Coronary artery (tissue), 2 donors: Measurements from ENCODE around the gene PRIMPOL.
"Not testable (repeated sequence)": the region's sequence is repeated elsewhere in the genome, so short reads cannot be mapped to it uniquely, and the experiment has no call there.

Source experiments
- DNase-seq: peaks from one replicate; pipeline ENCODE4 v3.0.0-alpha.2; 2017; ENCODE audit warnings: low spot score
- H3K27ac ChIP-seq, 2 donors: fragments of 200-600 bp; sonication (generic); one replicate each; pipeline ENCODE4 v1.5.1; 2016 to 2019
- H3K4me3 ChIP-seq: fragments of 200-600 bp; sonication (generic); 2 replicates; pipeline ENCODE4 v1.5.1; 2016; ENCODE audit warnings: mild to moderate bottlenecking, moderate library complexity
- TF ChIP-seq, protein P1 (sequence below): fragments of 200-600 bp; sonication (generic); IDR thresholded peaks from one replicate; pipeline ENCODE4 v1.5.1; 2019; ENCODE audit warnings: antibody characterized with exemption

Gene PRIMPOL

DNA sequence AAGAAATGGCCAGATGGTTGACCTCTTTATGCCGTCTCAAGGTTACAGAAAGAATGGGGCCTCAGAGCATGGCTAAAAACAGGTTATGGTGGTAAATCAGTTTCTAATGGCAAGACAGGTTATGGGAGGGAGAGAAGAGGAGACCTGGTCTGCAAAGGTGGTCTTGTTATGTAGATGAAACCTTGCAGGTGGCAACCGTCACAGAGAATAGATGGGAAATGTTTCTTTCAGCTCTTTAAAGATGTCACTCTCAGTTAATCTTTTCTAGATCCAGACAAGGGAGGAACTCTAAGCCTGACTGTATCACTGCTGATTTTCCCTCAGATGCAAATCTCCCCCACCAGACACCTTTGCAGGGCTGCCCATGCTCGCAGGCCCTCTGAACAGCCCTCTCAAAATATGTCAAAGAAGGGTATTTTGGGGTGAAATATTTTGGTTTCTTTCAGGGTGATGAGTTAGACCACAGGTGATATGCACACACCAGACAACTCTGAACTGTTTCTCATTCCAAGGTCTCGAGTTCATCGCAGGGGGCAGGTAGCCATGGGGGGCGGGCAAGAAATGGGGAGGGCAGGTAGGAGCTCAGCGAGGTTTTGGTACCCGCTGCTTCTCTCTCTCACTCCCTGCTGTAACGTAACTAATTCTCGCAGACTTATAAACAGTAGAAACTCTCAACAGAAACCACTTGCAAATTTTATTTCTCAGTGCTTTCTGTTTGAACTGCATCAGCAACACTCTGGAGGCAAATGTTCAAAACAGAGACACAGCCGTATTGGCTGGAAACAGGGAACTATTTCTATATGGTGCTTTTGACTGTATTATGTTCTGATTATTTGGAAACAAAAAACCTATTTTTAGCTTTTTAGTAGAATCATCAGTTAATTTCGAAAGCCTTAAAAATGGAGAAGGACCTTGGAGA is 32.6 kb upstream of the PRIMPOL start:
- TF ChIP-seq, protein P1, sequence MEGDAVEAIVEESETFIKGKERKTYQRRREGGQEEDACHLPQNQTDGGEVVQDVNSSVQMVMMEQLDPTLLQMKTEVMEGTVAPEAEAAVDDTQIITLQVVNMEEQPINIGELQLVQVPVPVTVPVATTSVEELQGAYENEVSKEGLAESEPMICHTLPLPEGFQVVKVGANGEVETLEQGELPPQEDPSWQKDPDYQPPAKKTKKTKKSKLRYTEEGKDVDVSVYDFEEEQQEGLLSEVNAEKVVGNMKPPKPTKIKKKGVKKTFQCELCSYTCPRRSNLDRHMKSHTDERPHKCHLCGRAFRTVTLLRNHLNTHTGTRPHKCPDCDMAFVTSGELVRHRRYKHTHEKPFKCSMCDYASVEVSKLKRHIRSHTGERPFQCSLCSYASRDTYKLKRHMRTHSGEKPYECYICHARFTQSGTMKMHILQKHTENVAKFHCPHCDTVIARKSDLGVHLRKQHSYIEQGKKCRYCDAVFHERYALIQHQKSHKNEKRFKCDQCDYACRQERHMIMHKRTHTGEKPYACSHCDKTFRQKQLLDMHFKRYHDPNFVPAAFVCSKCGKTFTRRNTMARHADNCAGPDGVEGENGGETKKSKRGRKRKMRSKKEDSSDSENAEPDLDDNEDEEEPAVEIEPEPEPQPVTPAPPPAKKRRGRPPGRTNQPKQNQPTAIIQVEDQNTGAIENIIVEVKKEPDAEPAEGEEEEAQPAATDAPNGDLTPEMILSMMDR, result no peak
- H3K27ac ChIP-seq, result no peak overlapping the region
- no peak overlapping the region for H3K4me3 ChIP-seq
- no peak for DNase-seq

DNA sequence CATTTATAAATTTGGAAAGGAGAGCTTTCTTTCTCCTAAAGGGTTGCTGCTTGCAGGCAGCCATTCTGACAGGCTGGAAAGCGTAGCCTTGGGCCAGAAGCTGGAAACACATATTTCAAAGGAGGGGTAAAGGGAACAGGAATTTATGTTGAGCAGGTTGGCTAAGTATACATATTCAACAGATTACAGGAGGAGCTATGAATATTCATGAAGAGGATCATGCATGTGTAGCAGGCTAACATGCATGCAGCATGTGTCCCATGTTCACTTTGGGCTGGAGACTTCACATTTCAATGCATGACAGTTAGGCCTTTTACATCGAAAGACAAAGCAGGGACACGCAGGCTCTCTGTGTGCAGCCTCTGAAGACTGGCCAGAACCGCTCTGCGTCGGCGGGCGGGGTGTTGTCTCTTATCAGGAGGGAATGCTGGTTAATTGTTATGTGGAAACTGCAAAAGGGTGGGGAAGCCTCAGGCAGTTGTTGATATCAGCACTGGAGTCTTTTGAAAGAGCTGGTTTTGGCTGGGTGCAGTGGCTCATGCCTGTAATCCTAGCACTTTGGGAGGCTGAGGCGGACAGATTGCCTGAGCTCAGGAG is 31.8 kb upstream of the PRIMPOL start:
- H3K27ac ChIP-seq, result no peak overlapping the region
- H3K4me3 ChIP-seq, result no peak overlapping the region
- TF ChIP-seq, protein P1, result no peak
- no peak for DNase-seq

DNA sequence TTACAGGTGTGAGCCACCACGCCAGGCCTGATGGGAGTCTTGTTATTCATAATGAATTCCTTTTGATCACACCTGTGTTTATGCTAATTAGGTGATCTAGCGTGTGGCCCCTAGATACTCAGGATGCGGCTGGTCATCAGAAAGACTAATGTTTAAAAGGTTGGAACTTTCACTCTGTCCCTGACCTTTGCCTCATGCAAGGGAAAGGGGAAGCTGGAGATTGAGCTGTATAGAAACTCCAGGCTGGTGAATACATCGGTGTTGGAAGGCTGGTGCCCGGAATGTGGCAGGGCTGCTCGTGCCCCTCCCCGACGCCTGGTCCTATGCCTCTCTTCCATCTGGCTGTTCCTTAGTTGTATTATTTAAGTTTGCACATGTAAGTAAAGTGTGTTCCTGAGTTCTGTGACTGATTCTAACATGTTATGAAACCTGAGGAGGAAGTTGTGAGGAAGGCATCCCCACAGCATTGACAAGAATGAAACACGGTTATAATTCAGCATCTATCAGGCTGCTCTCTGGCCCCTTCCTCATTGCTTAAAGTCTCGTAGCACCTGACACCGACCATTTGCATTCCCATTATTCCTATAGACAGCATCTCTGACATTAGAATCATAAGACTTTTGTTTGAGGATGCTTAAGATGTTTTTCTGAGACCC is 29.2 kb upstream of the PRIMPOL start:
- no peak overlapping the region for H3K27ac ChIP-seq
- H3K4me3 ChIP-seq, result no peak overlapping the region
- TF ChIP-seq, protein P1, result no peak
- DNase-seq, result no peak

DNA sequence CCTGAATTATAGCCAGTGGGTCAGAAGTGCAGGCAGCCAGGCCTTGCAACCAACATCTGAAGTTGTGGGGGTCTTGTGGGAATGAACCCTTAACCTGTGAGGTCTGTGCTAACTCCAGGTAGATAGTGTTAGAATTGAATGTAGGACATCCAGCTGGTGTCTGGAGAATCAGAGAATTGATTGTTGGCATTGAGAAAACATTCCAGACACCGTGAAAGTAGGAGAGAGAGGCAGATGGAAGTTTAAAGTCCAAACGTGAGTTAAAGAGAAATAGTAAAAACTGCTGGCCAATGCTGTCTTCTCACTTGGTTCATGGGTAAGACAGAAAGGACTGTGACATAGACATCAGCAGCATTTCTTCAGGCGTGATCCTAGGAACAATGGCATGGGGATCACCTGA is 28.0 kb upstream of the PRIMPOL start:
- TF ChIP-seq, protein P1, result no peak
- no peak overlapping the region for H3K4me3 ChIP-seq
- DNase-seq, result no peak
- no peak overlapping the region for H3K27ac ChIP-seq

DNA sequence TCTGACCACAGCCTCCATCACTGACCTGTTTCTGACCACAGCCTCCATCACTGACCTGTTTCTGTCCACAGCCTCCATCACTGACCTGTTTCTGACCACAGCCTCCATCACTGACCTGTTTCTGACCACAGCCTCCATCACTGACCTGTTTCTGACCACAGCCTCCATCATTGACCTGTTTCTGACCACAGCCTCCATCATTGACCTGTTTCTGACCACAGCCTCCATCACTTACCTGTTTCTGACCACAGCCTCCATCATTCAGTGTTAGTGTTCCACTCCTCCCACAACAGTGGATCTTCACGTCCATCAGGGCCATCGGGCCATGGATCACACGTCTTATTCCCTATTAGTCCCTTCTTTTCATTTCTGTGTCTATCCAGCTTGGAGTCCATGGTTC is 25.0 kb upstream of the PRIMPOL start:
- H3K27ac ChIP-seq, H3K4me3 ChIP-seq, DNase-seq: not testable (repeated sequence)

DNA sequence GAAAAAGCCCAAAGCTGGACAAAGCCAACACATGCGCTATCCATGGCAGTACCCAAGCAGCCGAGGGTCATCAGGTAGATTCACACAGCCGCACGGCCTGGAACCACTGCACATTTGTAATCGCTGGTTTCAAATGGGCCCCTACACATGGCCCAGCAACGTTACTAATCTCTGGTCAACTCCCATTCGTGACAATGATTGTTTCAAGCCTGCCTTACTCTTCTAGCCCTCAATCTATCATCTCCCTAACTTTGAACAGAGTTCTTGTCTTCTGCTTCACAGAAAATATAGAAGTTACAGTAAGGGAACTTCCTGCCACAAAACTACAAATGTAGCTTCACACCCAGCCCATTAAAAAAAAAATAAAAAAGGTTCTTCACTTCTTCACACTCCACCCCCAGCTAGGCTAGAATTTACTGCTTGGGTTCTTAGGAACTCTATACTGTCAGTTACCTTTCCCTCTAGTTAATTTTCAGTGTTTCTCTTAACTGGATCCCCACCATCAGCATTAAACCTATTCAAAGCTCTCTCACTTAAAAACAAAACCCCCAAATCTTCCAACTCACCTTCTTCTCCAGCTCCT is 24.5 kb upstream of the PRIMPOL start:
- H3K4me3 ChIP-seq, result no peak overlapping the region
- DNase-seq, result no peak
- TF ChIP-seq, protein P1, result no peak
- H3K27ac ChIP-seq, result no peak overlapping the region

DNA sequence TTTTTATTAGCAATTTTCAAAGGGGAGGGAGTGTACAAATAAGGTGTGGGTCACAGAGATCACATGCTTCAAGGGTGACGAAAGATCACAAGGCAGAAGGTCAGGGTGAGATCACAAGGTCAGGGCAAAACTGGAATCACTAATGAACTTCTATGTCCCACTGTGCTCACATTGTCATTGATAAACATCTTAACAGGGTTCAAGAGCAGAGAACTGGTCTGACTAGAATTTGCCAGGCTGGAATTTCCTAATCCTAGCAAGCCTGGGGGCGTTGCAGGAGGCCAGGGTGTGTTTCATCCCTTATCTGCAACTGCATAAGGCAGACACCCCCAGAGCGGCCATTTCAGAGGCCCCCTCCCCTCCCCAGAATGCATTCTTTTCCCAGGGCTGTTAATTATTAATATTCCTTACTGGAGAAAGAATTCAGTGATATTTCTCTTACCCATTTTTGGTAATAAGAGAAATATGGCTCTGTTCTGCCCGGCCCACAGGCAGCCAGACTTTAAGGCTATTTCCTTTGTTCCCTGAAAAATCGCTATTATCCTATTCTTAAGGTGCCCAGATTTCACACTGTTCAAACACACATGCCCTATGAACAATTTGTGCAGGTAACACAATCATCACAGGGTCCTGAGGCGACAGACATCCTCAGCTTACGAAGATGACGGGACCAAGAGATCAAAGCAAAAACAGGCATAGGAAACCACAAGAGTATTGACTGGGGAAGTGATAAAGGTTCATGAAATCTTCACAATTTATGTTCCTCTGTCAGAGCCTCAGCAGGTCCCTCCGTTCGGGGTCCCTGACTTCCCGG is 23.5 kb upstream of the PRIMPOL start:
- not testable (repeated sequence) for H3K27ac ChIP-seq

More for the DNA sequence above, 23.5 kb upstream of the PRIMPOL start:
- not testable (repeated sequence) for H3K4me3 ChIP-seq, DNase-seq
